ENCODE measurements around the gene ZNF184. TPM values are rescaled to one million over a fixed set of nuclear protein-coding genes. Genes with fewer than 3 reads are reported as not detected.
A peak's percentile ranks its signal among the peaks of the same experiment; 100 is the strongest.

Gene ZNF184
- total and polyA plus RNA-seq, 10 of the 15 experiments (the other 5 are each of a cell fraction or from before 2014, with no cell fraction given), result 4.1 to 15.1 (median 8.3) TPM

- TF ChIP-seq ZBTB11 (CRISPR knock-in tag; IDR thresholded peaks at IDR 0.05) (no peak), NBN (IDR thresholded peaks at IDR 0.05) (peak; percentile 99), SUPT20H (IDR thresholded peaks at IDR 0.05; ENCODE audit: borderline replicate concordance, control insufficient read depth, low read depth, low read length) (no peak), ASH2L (IDR thresholded peaks at IDR 0.05; ENCODE audit: borderline replicate concordance, low read depth) (peak; percentile 43; the same call in 1 of the 2 replicates), TBL1XR1 (IDR thresholded peaks at IDR 0.05; ENCODE audit: low read depth, low read length) (0 out of 2 replicates have a peak, but pooled peaks have one; percentile 15), JUND (IDR thresholded peaks at IDR 0.05; ENCODE audit: low read depth, low read length) (peak; percentile 62), PAX8 (IDR thresholded peaks at IDR 0.05) (no peak), RBBP5 (conservative IDR thresholded peaks at IDR 0.05) (0 out of 2 replicates have a peak, but pooled peaks have one; percentile 64), GABPA (IDR thresholded peaks at IDR 0.05; ENCODE audit: low read depth) (peak; percentile 84), MXI1 (IDR thresholded peaks at IDR 0.05; ENCODE audit: low read depth, low read length) (peak; percentile 56; the same call in 1 of the 2 replicates), GATAD2B (conservative IDR thresholded peaks at IDR 0.05; ENCODE audit: low read depth) (peak; percentile 87), IKZF2 (IDR thresholded peaks at IDR 0.05) (peak; percentile 84 to 87), ZBTB4 (CRISPR knock-in tag; IDR thresholded peaks at IDR 0.05) (no peak), LARP7 (IDR thresholded peaks at IDR 0.05) (peak; percentile 45; the same call in 1 of the 2 replicates), JUNB (IDR thresholded peaks at IDR 0.05) (no peak; the same call in 1 of the 2 replicates), SREBF1 (IDR thresholded peaks at IDR 0.05; ENCODE audit: low read length) (peak; percentile 35; the same call in 1 of the 2 replicates)
- TF ChIP-seq, protein P1, sequence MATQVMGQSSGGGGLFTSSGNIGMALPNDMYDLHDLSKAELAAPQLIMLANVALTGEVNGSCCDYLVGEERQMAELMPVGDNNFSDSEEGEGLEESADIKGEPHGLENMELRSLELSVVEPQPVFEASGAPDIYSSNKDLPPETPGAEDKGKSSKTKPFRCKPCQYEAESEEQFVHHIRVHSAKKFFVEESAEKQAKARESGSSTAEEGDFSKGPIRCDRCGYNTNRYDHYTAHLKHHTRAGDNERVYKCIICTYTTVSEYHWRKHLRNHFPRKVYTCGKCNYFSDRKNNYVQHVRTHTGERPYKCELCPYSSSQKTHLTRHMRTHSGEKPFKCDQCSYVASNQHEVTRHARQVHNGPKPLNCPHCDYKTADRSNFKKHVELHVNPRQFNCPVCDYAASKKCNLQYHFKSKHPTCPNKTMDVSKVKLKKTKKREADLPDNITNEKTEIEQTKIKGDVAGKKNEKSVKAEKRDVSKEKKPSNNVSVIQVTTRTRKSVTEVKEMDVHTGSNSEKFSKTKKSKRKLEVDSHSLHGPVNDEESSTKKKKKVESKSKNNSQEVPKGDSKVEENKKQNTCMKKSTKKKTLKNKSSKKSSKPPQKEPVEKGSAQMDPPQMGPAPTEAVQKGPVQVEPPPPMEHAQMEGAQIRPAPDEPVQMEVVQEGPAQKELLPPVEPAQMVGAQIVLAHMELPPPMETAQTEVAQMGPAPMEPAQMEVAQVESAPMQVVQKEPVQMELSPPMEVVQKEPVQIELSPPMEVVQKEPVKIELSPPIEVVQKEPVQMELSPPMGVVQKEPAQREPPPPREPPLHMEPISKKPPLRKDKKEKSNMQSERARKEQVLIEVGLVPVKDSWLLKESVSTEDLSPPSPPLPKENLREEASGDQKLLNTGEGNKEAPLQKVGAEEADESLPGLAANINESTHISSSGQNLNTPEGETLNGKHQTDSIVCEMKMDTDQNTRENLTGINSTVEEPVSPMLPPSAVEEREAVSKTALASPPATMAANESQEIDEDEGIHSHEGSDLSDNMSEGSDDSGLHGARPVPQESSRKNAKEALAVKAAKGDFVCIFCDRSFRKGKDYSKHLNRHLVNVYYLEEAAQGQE (IDR thresholded peaks at IDR 0.05; ENCODE audit: low read depth, low read length), result 0 out of 2 replicates have a peak, but pooled peaks have one; percentile 9
- TF ChIP-seq, protein P2, sequence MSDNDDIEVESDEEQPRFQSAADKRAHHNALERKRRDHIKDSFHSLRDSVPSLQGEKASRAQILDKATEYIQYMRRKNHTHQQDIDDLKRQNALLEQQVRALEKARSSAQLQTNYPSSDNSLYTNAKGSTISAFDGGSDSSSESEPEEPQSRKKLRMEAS (IDR thresholded peaks at IDR 0.05; ENCODE audit: low read depth, low read length), result peak; percentile 45
Measured at GRCh38 chr6:27472617-27473400, at the start of gene ZNF184 (continued).

Measured in GM12878 (cell line).